Measurements from ENCODE around the gene GPLD1.

The GPLD1 gene

DNA sequence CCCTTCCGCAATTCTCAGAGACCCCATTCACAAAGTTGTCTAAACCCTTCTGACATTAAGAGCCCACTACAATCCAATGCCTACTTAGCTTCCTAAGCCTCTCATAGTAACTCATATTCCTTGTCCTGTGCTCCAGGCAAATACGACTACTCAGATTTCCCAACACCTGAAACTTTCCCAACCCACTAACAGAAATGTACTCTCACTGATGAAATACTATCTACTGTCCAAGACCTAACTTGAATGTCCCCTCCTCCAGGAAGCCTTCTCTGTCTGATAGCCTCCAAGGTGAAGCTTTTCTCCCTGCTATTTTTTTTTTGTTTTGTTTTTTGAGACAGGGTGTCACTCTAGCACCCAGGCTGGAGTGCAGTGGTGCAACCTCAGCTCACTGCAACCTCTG lies 30.4 kb downstream of the GPLD1 start:
- H3K4me2 ChIP-seq (ENCODE audit: insufficient read depth, low read length): no peak overlapping the region
- H3K9ac ChIP-seq (ENCODE audit: low read depth, low read length): no peak overlapping the region
- no peaks in the 10 kb centered on the region for H3K9me3 ChIP-seq (ENCODE audit: insufficient read depth, low read length, severe bottlenecking)
- no peaks in the 10 kb centered on the region for H4K20me1 ChIP-seq (ENCODE audit: insufficient read depth, low read length)
- TF ChIP-seq, protein P1, sequence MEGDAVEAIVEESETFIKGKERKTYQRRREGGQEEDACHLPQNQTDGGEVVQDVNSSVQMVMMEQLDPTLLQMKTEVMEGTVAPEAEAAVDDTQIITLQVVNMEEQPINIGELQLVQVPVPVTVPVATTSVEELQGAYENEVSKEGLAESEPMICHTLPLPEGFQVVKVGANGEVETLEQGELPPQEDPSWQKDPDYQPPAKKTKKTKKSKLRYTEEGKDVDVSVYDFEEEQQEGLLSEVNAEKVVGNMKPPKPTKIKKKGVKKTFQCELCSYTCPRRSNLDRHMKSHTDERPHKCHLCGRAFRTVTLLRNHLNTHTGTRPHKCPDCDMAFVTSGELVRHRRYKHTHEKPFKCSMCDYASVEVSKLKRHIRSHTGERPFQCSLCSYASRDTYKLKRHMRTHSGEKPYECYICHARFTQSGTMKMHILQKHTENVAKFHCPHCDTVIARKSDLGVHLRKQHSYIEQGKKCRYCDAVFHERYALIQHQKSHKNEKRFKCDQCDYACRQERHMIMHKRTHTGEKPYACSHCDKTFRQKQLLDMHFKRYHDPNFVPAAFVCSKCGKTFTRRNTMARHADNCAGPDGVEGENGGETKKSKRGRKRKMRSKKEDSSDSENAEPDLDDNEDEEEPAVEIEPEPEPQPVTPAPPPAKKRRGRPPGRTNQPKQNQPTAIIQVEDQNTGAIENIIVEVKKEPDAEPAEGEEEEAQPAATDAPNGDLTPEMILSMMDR (IDR thresholded peaks at IDR 0.05; ENCODE audit: borderline replicate concordance, extremely low read depth, low read length, poor library complexity, severe bottlenecking): no peak
- TF ChIP-seq EZH2 (IDR thresholded peaks at IDR 0.05; ENCODE audit: borderline replicate concordance, low read depth, low read length, severe bottlenecking): no peak
- H3K79me2 ChIP-seq (ENCODE audit: insufficient read depth, low read length): no peaks in the 10 kb centered on the region
- H3K4me1 ChIP-seq (ENCODE audit: insufficient read depth, low read length): no peaks in the 10 kb centered on the region
- no peak for ATAC-seq (ENCODE audit: insufficient read depth, low read depth)
- no peak overlapping the region for H2AFZ ChIP-seq (ENCODE audit: low read depth, low read length)
- no peaks in the 10 kb centered on the region for H3K27me3 ChIP-seq (ENCODE audit: insufficient read depth, low read length, poor library complexity)
- no peak for DNase-seq
- no peak overlapping the region for H3K4me3 ChIP-seq (ENCODE audit: low read depth in 1 of 2, low read length in 2 of 2)
- no peak overlapping the region for H3K27ac ChIP-seq (ENCODE audit: low read length)
- no peaks in the 10 kb centered on the region for H3K36me3 ChIP-seq (ENCODE audit: insufficient read depth, low read length)

DNA sequence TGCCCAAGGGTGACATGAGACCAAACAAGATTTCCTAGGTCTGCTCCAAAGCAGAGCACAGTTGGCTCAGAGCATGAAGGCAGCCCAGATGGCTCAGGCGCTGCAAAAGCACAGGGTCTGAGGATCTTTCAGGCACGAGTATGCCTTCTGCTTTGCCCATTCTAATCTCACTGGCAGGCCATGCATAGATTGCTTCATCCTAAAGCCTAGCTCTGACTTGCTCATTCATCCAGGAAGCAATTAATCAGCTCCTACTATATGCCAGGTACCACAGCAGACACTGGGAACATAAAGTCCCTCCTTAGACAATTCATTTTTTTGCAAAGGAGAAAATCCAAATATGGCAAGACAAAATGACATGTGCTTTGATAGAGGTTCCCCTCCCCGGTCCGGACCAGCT lies 31.2 kb downstream of the GPLD1 start:
- Histone ChIP-seq H3K27me3 (ENCODE audit: insufficient read depth, low read length, poor library complexity) (no peaks in the 10 kb centered on the region), H3K36me3 (ENCODE audit: insufficient read depth, low read length) (no peaks in the 10 kb centered on the region), H2AFZ (ENCODE audit: low read depth, low read length) (no peak overlapping the region), H3K9me3 (ENCODE audit: insufficient read depth, low read length, severe bottlenecking) (no peaks in the 10 kb centered on the region), H4K20me1 (ENCODE audit: insufficient read depth, low read length) (no peaks in the 10 kb centered on the region), H3K4me1 (ENCODE audit: insufficient read depth, low read length) (no peaks in the 10 kb centered on the region), H3K27ac (ENCODE audit: low read length) (no peak overlapping the region), H3K4me3 (ENCODE audit: low read depth in 1 of 2, low read length in 2 of 2) (no peak overlapping the region), H3K4me2 (ENCODE audit: insufficient read depth, low read length) (no peak overlapping the region), H3K79me2 (ENCODE audit: insufficient read depth, low read length) (no peaks in the 10 kb centered on the region), H3K9ac (ENCODE audit: low read depth, low read length) (no peak overlapping the region)
- TF ChIP-seq EZH2 (IDR thresholded peaks at IDR 0.05; ENCODE audit: borderline replicate concordance, low read depth, low read length, severe bottlenecking): no peak
- TF ChIP-seq, protein P1 (IDR thresholded peaks at IDR 0.05; ENCODE audit: borderline replicate concordance, extremely low read depth, low read length, poor library complexity, severe bottlenecking): no peak
- ATAC-seq (ENCODE audit: insufficient read depth, low read depth) (no peak), DNase-seq (no peak)

DNA sequence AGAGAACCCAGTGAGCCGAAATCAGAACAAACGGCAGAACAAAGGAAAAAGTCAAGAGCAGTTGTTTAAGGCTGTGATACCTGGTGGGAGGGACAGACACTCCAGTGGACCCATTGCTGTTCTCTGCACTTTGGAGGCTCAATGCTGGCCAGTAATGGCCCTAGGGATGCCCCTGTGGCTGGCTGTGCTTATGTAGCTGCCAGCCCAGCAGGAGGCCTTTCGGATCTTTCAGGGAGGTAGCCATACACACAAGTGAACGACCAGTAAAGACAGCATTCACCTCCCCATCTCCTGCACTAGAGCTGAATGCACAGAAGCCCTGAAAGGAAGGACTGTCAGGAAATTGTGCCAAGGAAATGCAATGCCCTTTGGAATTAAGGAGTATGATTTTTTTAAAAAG lies 34.3 kb downstream of the GPLD1 start:
- Histone ChIP-seq H3K9me3 (ENCODE audit: insufficient read depth, low read length, severe bottlenecking) (no peaks in the 10 kb centered on the region), H3K79me2 (ENCODE audit: insufficient read depth, low read length) (no peaks in the 10 kb centered on the region), H2AFZ (ENCODE audit: low read depth, low read length) (no peak overlapping the region), H3K9ac (ENCODE audit: low read depth, low read length) (no peak overlapping the region), H3K27ac (ENCODE audit: low read length) (no peak overlapping the region), H3K27me3 (ENCODE audit: insufficient read depth, low read length, poor library complexity) (no peaks in the 10 kb centered on the region), H4K20me1 (ENCODE audit: insufficient read depth, low read length) (no peaks in the 10 kb centered on the region), H3K36me3 (ENCODE audit: insufficient read depth, low read length) (no peaks in the 10 kb centered on the region), H3K4me2 (ENCODE audit: insufficient read depth, low read length) (no peak overlapping the region), H3K4me1 (ENCODE audit: insufficient read depth, low read length) (peaks cover 8% of the 10 kb centered on the region), H3K4me3 (ENCODE audit: low read depth in 1 of 2, low read length in 2 of 2) (no peak overlapping the region)
- no peak for ATAC-seq (ENCODE audit: insufficient read depth, low read depth)
- no peak for DNase-seq
- TF ChIP-seq, protein P1 (IDR thresholded peaks at IDR 0.05; ENCODE audit: borderline replicate concordance, extremely low read depth, low read length, poor library complexity, severe bottlenecking): no peak

DNA sequence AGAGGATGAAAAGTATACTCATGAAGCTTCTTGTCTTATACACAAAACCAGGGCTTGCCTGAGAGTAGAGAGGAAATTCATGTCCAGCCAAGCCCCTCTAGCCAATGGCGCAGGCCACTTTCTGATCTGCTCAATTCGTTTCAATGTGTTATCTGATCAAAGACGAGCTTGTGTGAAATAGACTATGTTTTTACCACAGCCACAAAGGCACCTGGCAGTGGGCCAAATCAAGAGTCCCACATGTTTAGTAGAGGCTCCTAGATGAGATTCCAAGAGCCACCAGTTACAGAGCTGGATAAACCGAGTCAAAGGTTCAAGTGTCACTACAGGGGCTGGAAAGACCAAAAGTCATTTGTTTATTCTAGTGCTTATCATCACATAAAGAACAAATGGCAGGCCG lies 34.9 kb downstream of the GPLD1 start:
- Histone ChIP-seq H3K27me3 (ENCODE audit: insufficient read depth, low read length, poor library complexity) (no peaks in the 10 kb centered on the region), H3K9me3 (ENCODE audit: insufficient read depth, low read length, severe bottlenecking) (no peaks in the 10 kb centered on the region), H3K4me2 (ENCODE audit: insufficient read depth, low read length) (no peak overlapping the region), H2AFZ (ENCODE audit: low read depth, low read length) (no peak overlapping the region), H3K36me3 (ENCODE audit: insufficient read depth, low read length) (no peaks in the 10 kb centered on the region), H3K27ac (ENCODE audit: low read length) (no peak overlapping the region), H3K4me3 (ENCODE audit: low read depth in 1 of 2, low read length in 2 of 2) (no peak overlapping the region), H4K20me1 (ENCODE audit: insufficient read depth, low read length) (no peaks in the 10 kb centered on the region), H3K9ac (ENCODE audit: low read depth, low read length) (no peak overlapping the region), H3K4me1 (ENCODE audit: insufficient read depth, low read length) (peaks cover 8% of the 10 kb centered on the region), H3K79me2 (ENCODE audit: insufficient read depth, low read length) (no peaks in the 10 kb centered on the region)
- ATAC-seq (ENCODE audit: insufficient read depth, low read depth) (no peak), DNase-seq (peak; percentile 36)
- TF ChIP-seq, protein P1 (IDR thresholded peaks at IDR 0.05; ENCODE audit: borderline replicate concordance, extremely low read depth, low read length, poor library complexity, severe bottlenecking): no peak

Data from DND-41 (cell line).